HepG2 (cell line): Measurements from ENCODE around the gene BCL2L13.

Experiments used
- BCL6 ChIP-seq: IDR thresholded peaks from 2 replicates; pipeline ENCODE4 v1.6.1; 2016; ENCODE audit warnings: missing genetic modification reagents, missing compliant biosample characterization
- CHD2 ChIP-seq: IDR thresholded peaks from 2 replicates; pipeline ENCODE4 v1.6.1; 2011; ENCODE audit warnings: low read depth, low read length, improper control_type of control experiment
- CTCF ChIP-seq: sonication (generic); formaldehyde crosslinking; IDR thresholded peaks from 2 replicates; pipeline ENCODE4 v1.5.0; 2020; ENCODE audit warnings: mild to moderate bottlenecking, missing genetic modification reagents, moderate library complexity
- FOXK2 ChIP-seq: fragments of 450-650 bp; IDR thresholded peaks from 2 replicates; pipeline ENCODE4 v1.6.1; 2016
- HOXA5 ChIP-seq: sonication (generic); formaldehyde crosslinking; IDR thresholded peaks from 2 replicates; pipeline ENCODE4 v1.4.0; 2020; ENCODE audit warnings: missing genetic modification reagents
- MAFK ChIP-seq, 2 experiments: IDR thresholded peaks in 1 of 2; conservative IDR thresholded peaks in 1 of 2; 2 replicates each; pipeline ENCODE4 v1.6.1; 2011; ENCODE audit warnings: improper control_type of control experiment in 2 of 2, low read length in 2 of 2
- MXD4 ChIP-seq: IDR thresholded peaks from 2 replicates; pipeline ENCODE4 v1.6.1; 2016; ENCODE audit warnings: mild to moderate bottlenecking, missing biosample characterization, missing genetic modification reagents
- POLR2A ChIP-seq, 2 experiments: IDR thresholded peaks; 2 replicates each; pipeline ENCODE4 v1.6.1; 2011; ENCODE audit warnings: low read depth in 2 of 2, low read length in 2 of 2, mild to moderate bottlenecking in 1 of 2, moderate library complexity in 1 of 2; ENCODE audit not compliant: insufficient read depth in 1 of 2
- SMC3 ChIP-seq: IDR thresholded peaks from 2 replicates; pipeline ENCODE4 v1.6.1; 2011; ENCODE audit warnings: low read length, improper control_type of control experiment
- SRF ChIP-seq: IDR thresholded peaks from 2 replicates; pipeline ENCODE4 v1.6.1; 2011; ENCODE audit warnings: mild to moderate bottlenecking, low read depth, low read length, moderate library complexity
- ZFY ChIP-seq: sonication (generic); formaldehyde crosslinking; IDR thresholded peaks from 2 replicates; pipeline ENCODE4 v1.4.0; 2020; ENCODE audit warnings: missing genetic modification reagents
- ZNF543 ChIP-seq: sonication (generic); formaldehyde crosslinking; IDR thresholded peaks from 2 replicates; pipeline ENCODE4 v1.4.0; 2020; ENCODE audit warnings: mild to moderate bottlenecking, missing genetic modification reagents
- TF ChIP-seq, protein P1 (sequence below): sonication (generic); formaldehyde crosslinking; IDR thresholded peaks from 2 replicates; pipeline ENCODE4 v1.5.1; 2020; ENCODE audit warnings: missing genetic modification reagents, mild to moderate bottlenecking, borderline replicate concordance

- no peak for TF ChIP-seq MXD4 (CRISPR knock-in tag)
- no peak for TF ChIP-seq SRF
- TF ChIP-seq POLR2A (IDR thresholded peaks at IDR 0.05; ENCODE audit: insufficient read depth in 1 of 2, low read depth in 2 of 2, low read length in 2 of 2), result no peak
- TF ChIP-seq, protein P1, sequence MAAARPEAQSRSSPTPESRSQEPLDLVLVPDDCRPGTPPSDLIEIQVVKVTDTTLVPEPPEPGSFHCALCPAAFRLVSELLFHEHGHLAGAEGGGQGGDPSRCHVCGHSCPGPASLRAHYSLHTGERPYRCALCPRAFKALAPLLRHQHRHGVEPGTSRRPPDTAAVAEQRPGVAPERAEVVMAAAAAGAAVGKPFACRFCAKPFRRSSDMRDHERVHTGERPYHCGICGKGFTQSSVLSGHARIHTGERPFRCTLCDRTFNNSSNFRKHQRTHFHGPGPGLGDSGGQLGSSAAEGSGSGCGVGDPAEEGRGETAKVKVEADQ (CRISPR knock-in tag), result no peak
- TF ChIP-seq BCL6 (CRISPR knock-in tag), result no peak
- TF ChIP-seq MAFK (conservative IDR thresholded peaks at IDR 0.05 in 1 of 2, IDR thresholded peaks at IDR 0.05 in 1 of 2; ENCODE audit: low read length in 2 of 2), result no peak
- TF ChIP-seq SMC3, result no peak
- TF ChIP-seq ZNF543 (CRISPR knock-in tag), result no peak
- TF ChIP-seq CHD2, result no peak
- no peak for TF ChIP-seq ZFY (CRISPR knock-in tag)
- TF ChIP-seq FOXK2, result no peak
- TF ChIP-seq HOXA5, result no peak
- TF ChIP-seq CTCF (CRISPR knock-in tag), result no peak
Observed at GRCh38 chr22:17700778-17701177, 62.2 kb downstream of the BCL2L13 start.
